NCI-H748 treated with DMSO at 0.1 percent for 48 hours (cell line): ENCODE measurements around the gene KCNMA1.
A peak's percentile ranks its signal among the peaks of the same experiment; 100 is the strongest.

ENCODE experiments used
- DNase-seq: peaks from one replicate; lab custom pipeline; 2025; lab: John Stamatoyannopoulos, UW

The KCNMA1 gene

DNA sequence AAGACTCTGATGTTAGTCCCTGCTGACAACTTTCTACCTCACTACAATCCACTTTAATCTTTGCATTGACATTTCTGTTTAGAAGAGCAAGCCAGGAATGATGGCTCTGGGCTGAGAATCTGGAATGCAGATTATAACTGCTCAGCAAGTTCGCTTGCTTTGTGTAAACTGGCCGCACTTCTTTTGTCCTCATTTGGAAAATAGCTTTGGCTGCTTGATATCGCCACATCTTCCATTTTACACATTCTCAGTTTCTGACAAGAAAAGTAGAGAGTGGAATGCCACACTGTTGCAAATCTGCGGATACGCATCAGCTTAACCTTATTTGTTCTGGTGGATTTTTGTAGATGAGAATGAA lies 429.8 kb downstream of the KCNMA1 start:
- no peak for DNase-seq

DNA sequence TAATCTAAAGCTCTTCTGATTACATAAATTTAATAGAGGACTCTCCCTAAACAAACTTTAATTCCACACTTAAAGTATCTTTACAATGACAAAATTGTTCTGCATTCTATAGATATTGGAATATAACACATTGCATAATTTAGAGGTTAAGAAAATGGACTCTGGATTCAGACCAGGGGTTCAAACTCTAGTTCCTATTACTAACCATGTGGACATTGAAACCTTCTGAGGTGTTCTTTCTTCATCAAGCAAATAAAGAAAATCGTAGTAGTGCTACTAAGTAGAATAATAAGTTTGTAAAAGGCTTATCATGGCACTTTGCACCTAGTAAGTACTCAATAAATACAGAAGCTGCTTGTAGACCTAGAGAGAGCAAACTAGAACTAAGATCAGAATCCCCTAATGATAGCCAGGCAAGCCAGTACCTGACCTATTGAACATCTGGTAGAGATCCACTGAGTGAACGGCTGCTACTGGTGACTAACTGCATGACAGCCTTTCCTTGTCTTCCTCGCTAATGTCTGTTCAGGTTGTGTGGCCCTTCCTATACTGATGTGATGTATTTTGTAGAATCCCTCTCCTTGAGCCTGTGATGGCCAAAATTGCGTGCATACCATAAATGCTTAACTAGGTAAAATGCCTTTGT lies 430.3 kb downstream of the KCNMA1 start:
- no peak for DNase-seq

DNA sequence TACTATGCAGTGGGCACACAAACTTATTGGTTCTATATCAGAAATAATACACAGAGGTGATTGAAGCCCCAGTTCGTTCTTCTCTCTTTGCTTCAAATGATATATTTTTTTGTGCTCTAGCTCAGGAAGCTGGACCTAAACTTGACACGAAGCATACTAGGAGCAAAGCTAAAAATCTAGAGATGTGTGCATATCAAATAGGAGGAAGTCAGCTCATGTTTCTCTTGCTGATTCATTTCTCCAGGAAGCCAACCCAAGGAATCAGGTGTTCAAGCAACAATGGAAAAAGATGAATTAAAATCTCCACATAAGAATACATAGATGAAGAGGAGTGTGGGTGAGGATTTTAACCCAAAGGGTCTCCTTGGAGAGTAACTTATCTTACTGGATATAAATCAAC lies 432.5 kb downstream of the KCNMA1 start:
- no peak for DNase-seq

DNA sequence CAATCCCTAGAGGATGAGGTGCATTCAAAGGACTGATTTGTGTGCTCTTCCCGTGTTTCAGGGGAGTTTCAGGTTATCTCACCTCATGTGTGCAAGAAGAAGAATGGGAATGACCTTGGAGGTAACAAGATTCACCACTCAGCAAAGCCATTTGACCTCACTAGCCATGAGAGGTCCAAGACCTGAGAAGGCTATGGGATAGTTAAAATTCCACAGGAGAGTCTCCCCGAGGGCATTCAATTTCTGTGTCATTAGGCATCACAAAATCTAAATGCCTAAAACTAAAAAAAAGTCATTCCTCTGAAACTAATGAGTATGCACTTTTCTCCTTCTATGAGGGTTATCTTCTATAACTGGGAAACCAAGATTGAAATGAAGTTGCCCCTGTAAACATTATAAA lies 433.4 kb downstream of the KCNMA1 start:
- no peak for DNase-seq

DNA sequence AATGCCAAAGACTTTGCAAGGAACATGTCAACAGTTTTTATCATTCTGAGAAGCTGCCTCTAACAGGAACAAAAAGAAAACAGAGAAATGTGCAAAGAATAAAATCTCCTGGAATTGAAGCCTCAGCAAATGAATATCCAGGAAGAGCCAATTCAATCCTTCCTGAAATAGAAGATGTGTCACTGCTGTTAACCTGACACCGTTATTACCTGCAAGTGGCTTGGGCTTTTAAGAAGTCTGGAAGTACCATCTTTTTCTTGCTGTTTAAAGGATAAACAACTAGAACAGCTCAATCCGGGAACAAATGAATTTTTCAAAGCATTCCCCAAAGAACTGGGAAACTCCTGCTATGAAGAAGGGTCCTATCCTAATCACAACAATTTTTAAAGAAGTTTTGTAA lies 434.8 kb downstream of the KCNMA1 start:
- DNase-seq: no peak

DNA sequence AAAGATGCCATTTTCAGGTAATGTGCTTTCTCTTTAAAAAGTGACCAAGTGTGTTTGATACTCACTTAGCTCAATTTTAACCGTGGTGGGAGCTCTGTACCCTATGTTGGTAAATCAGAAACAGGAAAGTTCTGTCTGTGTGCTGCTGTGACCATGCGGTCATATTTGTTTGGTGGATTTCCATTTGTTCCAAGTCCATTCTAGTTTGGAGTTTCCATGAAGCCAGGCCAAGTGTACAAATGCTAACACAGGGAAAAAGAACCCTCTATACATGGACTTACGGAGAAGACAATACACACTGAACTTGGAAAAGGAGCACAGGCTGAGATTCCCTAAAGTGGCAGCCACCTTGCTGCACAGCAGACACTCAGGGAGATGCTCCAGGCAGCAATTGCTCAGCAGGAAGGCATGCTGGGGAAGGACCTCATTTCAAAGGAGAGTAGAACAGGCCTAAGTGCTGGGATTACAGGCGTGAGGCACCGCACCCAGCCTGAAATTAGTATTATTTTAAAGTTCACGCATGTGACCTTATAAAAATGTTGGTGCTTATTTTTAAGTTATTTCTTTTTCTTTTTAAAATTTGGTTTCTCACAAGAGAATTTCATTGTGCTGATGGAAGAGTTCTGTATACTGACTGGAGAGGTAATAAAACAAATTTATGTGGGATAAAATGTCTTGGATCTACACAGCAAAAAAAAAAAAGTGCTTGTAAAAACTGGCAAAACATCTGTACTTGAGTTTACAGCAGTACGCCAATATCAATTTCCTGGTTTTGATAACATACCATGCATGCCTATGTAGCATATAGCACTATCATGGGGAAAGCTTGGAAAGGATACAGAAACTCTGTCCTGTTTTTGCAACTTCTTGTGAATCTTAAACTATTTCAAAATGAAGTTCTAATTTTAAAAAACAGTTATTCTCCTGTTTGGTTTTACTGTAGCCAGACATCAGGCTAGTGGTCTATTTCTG lies 436.2 kb downstream of the KCNMA1 start:
- no peak for DNase-seq

DNA sequence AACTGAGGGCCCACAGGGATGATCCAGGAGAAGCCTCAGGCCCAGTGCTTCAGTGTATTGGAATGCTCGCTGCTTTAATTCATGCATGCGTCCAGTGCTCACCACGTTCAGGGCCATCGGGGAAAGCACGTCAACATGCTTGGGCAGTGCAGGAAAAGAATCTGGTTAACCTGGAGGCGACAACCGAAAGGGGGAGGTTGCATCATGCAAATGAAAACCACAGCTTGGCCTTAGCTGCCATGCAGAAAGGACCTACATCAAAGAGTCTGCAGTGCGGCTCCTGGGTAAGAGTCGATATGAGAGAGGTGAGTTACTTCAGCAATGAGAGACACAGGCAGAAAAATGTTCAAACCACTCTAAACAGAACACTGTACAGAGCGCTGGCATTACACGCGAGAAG lies 440.1 kb downstream of the KCNMA1 start:
- no peak for DNase-seq

DNA sequence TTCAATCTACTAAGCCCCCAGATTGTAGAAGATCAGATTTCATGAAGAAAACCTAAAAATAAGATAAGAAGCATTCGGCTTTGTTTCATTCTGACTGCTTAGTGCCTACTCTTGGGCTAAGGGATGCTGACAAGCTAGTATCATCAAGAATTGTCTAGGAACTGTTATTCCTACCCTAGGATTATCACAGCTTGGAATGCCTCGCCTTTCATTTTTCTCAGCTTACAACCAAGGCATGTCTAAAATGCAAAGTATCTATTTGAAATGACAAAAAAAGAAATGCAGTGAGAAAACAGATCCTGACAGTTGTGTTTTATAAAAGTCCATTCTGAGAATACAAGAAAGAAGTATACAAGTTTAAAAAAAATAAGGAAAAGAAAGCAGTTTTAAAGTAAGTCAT lies 441.0 kb downstream of the KCNMA1 start:
- DNase-seq: no peak

GRCh38 chr10:77195101-77195500 lies 442.5 kb downstream of the KCNMA1 start:
- DNase-seq: no peak

GRCh38 chr10:77193001-77193400 lies 444.6 kb downstream of the KCNMA1 start:
- DNase-seq: no peak

DNA sequence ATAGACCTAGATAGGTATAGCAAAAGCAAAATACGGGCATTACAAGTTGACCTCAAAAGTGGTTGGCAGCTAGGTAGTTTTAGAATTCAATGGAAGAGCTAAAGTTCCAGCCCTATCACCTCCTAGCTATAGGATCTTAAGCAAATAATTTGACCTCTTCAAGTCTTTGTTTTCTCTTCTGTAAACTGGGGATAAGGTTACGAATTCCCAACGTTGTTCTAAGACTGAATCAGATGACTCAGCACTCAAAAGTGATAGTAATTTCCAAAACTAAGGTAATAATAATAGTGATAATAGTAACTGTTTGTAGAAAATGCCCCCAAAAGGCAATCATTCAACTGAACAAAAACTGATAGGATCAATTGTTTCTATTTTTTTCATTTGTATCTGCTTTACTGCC lies 445.2 kb downstream of the KCNMA1 start:
- DNase-seq: no peak

- no peak for DNase-seq
Observed at GRCh38 chr10:77191324-77192049, 446.1 kb downstream of the KCNMA1 start.

- no peak for DNase-seq
Observed at GRCh38 chr10:77190291-77190690, 447.3 kb downstream of the KCNMA1 start.

- DNase-seq: no peak
Observed at GRCh38 chr10:77189520-77189919, 448.1 kb downstream of the KCNMA1 start.

- peak; percentile 1 for DNase-seq
Observed at GRCh38 chr10:77189075-77189474, 448.5 kb downstream of the KCNMA1 start.

DNA sequence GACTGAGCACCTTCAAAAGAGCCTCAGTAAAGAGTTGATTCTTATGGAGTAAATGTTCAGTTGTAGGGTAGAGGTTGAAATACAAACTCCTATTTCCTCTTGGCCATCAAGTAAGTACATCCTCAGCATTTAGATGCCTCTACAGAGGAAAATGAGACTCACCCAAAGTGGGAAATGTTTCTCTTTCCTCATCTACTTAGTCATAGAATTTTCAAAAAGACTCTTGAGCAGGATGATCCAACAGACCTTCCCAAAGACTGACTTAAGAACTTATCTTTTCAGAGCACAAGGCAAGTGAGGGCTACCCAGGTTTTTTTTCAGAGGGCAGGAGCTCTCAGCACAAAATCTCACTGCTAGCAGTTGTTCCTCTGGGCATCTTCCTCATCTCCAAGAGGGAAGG lies 449.1 kb downstream of the KCNMA1 start:
- no peak for DNase-seq

DNA sequence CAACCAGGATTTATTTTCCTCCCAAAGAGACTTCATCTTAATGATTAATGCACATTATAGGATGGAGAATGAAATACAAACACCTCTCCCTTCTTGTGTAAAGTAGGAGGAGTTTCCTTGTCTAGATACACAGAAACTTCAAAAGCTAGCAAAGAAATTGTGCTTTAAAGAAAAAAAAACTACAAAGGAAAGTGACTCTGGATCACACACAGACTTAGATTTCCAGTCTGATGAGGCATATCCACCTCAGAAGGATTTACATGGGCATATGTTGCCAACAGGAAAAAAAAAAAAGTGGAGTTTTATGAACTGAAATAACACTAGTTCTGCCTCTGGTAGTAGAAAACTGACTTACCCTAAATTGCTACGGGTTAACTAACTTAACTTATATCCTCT lies 449.6 kb downstream of the KCNMA1 start:
- DNase-seq: no peak

DNA sequence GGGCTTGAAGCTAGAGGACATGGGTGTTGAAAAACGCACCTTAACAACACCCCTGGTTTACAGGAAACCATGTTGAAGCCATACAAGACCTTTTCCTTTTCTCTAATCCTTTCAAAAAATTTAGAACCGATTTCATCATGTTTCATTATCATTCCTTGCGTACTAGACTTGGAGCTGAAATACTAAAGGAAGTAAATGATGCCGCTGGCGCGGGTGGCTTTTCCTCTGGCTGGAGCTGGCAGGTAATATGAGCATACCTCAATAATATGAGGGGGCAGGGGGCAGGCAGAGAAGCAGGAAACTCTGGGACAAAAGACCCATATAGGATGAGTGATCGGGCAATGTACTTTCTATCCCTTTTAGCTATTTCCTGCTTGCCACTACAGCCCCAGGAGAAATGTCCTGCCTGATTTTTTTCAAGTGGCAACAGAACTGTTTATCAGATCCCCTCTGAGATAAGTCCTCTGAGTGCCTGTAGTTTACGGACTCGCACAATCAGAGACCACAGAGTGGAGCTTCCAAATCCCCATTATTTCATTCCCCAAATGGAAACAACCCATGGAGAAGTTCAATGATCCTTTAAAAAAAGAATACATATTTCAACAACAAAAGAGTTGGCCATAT lies 450.1 kb downstream of the KCNMA1 start:
- no peak for DNase-seq

DNA sequence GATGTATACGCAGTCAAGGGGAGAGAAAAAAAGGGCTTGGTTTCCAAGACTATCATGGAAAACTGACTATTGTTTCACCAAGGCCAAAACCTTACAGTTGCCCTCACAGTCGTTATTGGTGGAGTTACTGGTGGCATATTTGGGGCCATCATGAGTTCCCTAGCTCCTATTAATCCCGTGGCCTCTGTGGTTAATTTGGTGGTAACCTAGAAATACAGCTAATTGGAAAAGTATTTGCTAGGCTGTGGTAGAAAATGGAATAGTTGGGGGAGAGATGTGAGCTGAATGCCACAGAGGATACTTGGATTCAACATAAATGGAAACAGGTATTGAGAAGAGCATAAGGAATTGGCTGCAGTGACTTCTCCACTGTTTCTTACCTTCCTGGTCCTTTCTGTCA lies 450.7 kb downstream of the KCNMA1 start:
- DNase-seq: no peak

- no peak for DNase-seq
Observed at GRCh38 chr10:77185696-77186095, 451.9 kb downstream of the KCNMA1 start.

GRCh38 chr10:77182803-77183202 lies 454.8 kb downstream of the KCNMA1 start:
- no peak for DNase-seq

DNA sequence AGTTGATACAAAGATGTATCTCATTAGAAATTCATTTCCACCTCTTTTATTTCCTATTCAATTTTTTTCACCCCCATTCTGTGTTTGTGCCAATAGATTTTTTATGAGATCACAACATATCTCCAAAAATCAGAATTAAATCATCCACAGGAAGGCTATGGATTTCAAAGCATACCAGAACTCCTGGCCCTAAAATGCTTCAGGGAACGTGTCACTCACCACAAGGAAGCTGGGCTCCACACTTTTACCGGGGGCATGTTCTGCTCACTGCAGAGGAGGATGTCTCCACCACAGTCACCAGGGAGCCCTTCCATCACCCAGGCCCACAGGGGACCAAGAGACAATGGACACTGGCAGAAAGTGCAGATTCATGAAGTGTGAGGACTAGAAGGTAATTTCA lies 456.8 kb downstream of the KCNMA1 start:
- DNase-seq: no peak
